ENCODE data around the gene MYRIP.
"Not testable (repeated sequence)": the region's sequence is repeated elsewhere in the genome, so short reads cannot be mapped to it uniquely, and the experiment has no call there.

Gene MYRIP

GRCh38 chr3:40120806-40121205 is 311.4 kb downstream of the MYRIP start:
- no peak for TF ChIP-seq CTCF (IDR thresholded peaks at IDR 0.05; ENCODE audit: insufficient read depth, low read depth, low read length, missing control alignments)
- H3K4me3 ChIP-seq (ENCODE audit: low read depth, low read length) = no peak overlapping the region
- DNase-seq (ENCODE audit: low read depth) = no peak

DNA sequence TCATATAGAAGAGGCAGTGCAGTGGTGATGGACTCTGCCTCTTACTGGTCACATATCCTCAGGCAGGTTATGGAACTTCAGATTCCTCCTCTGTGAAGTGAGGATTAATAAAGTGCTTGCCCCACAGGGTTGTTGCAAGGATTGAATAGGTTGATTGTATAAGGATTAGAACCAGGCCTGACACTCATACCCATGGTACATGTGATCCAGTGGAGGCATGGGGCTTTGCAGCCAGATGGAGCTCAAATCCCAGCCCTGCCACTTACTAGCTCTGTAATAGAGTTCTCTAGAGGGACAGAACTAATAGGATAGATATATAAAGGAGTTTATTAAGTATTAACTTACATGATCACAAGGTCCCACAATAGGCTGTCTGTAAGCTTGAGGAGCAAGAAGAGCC is 315.5 kb downstream of the MYRIP start:
- no peak for DNase-seq (ENCODE audit: low read depth)
- no peak for TF ChIP-seq CTCF (IDR thresholded peaks at IDR 0.05; ENCODE audit: insufficient read depth, low read depth, low read length, missing control alignments)
- H3K4me3 ChIP-seq (ENCODE audit: low read depth, low read length) = no peak overlapping the region

DNA sequence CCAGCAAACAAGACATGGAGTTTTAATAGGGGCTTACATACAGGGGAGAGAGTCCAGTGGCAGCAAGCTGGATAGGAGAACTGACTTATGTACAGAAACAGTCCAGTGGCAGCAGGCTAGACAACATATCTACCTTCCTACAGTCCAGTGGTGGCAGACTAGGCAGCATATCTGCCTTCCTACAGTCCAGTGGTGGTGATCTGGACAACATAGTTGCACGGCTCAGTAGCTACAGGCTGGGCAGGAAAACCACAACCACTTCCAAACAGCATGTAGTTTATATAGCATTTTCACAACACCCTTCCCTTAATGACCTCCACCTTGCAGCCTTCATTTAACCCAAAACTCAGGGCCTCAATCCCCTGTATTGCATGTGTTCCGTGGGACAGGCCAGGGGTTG is 318.8 kb downstream of the MYRIP start:
- no peak overlapping the region for H3K4me3 ChIP-seq (ENCODE audit: low read depth, low read length)
- no peak for DNase-seq (ENCODE audit: low read depth)
- no peak for TF ChIP-seq CTCF (IDR thresholded peaks at IDR 0.05; ENCODE audit: insufficient read depth, low read depth, low read length, missing control alignments)

- TF ChIP-seq CTCF (IDR thresholded peaks at IDR 0.05; ENCODE audit: insufficient read depth, low read depth, low read length, missing control alignments) = no peak
- no peak overlapping the region for H3K4me3 ChIP-seq (ENCODE audit: low read depth, low read length)
- DNase-seq (ENCODE audit: low read depth) = no peak
These were observed 320.1 kb downstream of the MYRIP start for GRCh38 chr3:40129510-40129909.

DNA sequence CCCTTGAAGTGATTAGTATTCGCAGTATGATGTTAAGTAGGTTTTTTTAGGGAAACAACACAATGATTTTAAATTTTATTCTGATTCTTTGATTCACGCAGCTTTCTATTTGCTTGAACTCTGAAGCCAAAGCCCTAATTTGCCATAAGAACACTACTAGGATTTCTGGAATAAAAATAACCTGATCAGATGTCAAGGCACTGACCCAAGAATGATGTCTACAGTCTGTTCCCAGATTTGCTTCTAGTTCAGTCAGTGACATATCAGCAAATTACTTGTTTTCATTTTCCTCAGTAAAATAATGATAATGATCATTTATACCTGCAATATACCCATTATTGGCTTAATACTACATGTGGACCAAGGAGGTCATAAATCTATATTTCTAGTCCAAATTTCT is 320.6 kb downstream of the MYRIP start:
- no peak for TF ChIP-seq CTCF (IDR thresholded peaks at IDR 0.05; ENCODE audit: insufficient read depth, low read depth, low read length, missing control alignments)
- no peak for DNase-seq (ENCODE audit: low read depth)

GRCh38 chr3:40130721-40131120 is 321.3 kb downstream of the MYRIP start:
- no peak for TF ChIP-seq CTCF (IDR thresholded peaks at IDR 0.05; ENCODE audit: insufficient read depth, low read depth, low read length, missing control alignments)
- no peak for DNase-seq (ENCODE audit: low read depth)

More for the DNA sequence above, 320.6 kb downstream of the MYRIP start:
- no peak overlapping the region for H3K4me3 ChIP-seq (ENCODE audit: low read depth, low read length)

GRCh38 chr3:40133886-40134575 is 324.6 kb downstream of the MYRIP start:
- DNase-seq (ENCODE audit: low read depth) = not testable (repeated sequence)

More at GRCh38 chr3:40130721-40131120, 321.3 kb downstream of the MYRIP start:
- no peak overlapping the region for H3K4me3 ChIP-seq (ENCODE audit: low read depth, low read length)

More at GRCh38 chr3:40133886-40134575, 324.6 kb downstream of the MYRIP start:
- H3K4me3 ChIP-seq (ENCODE audit: low read depth, low read length) = not testable (repeated sequence)

All from GM12865 (cell line).